Suprapubic skin (tissue), 4 donors: ENCODE results near the gene CHRNB2. TPM values are rescaled to one million over a fixed set of nuclear protein-coding genes. Genes with fewer than 3 reads are reported as not detected.

Source experiments
- DNase-seq, 2 donors: peaks; one replicate each; pipeline ENCODE4 v3.0.0-alpha.2; 2019; ENCODE audit warnings: low spot score in 2 of 2
- H3K27ac ChIP-seq: fragments of 200-600 bp; sonication (generic); one replicate; pipeline ENCODE4 v1.5.1; 2019
- H3K27me3 ChIP-seq: fragments of 200-600 bp; sonication (generic); one replicate; pipeline ENCODE4 v1.5.1; 2019
- H3K36me3 ChIP-seq: fragments of 200-600 bp; sonication (generic); one replicate; pipeline ENCODE4 v1.5.1; 2019
- H3K4me1 ChIP-seq: fragments of 200-600 bp; sonication (generic); one replicate; pipeline ENCODE4 v1.5.1; 2019
- H3K4me3 ChIP-seq: fragments of 200-600 bp; sonication (generic); one replicate; pipeline ENCODE4 v1.5.1; 2019; ENCODE audit warnings: mild to moderate bottlenecking
- H3K9me3 ChIP-seq: fragments of 200-600 bp; sonication (generic); one replicate; pipeline ENCODE4 v1.5.1; 2019
- CTCF ChIP-seq, 2 donors: fragments of 200-600 bp in 1 of 2; fragments of 450-650 bp in 1 of 2; sonication (generic) in 1 of 2; IDR thresholded peaks; one replicate each; pipeline ENCODE4 v1.5.1; 2016 to 2019; ENCODE audit warnings: antibody characterized with exemption in 2 of 2, mild to moderate bottlenecking in 1 of 2, moderate library complexity in 1 of 2
- EP300 ChIP-seq: sonication (generic); formaldehyde crosslinking; IDR thresholded peaks from one replicate; pipeline ENCODE4 v1.6.1; 2017; ENCODE audit warnings: antibody characterized with exemption
- POLR2A ChIP-seq, 2 donors: fragments of 450-650 bp; IDR thresholded peaks; one replicate each; pipeline ENCODE4 v1.6.1; 2017; ENCODE audit warnings: antibody characterized with exemption in 2 of 2, mild to moderate bottlenecking in 2 of 2, moderate library complexity in 2 of 2
- POLR2AphosphoS5 ChIP-seq, 3 donors: sonication (generic); formaldehyde crosslinking; IDR thresholded peaks; one replicate each; pipeline ENCODE4 v1.6.1; 2017; ENCODE audit warnings: antibody characterized with exemption in 3 of 3
- WGBS: methylation state at CpG from one replicate; pipeline ENCODE4 v1.1.5; 2018; 5-methylcytosine and 5-hydroxymethylcytosine counted together
- total RNA-seq, 4 donors: library from RNA; depleted of rRNA; stranded (reverse); fragments of >200 nt; gene quantifications; one replicate each; pipeline ENCODE4 v1.1.0, GENCODE V29; 2016

CHRNB2 gene
- total RNA-seq, 4 donors from 2014 or later = 0.26 to 0.83 (median 0.33) TPM

- H3K27ac ChIP-seq = peak overlapping the region; percentile 97
- H3K27me3 ChIP-seq = no peaks in the 10 kb centered on the region
- no peak overlapping the region for H3K4me3 ChIP-seq
- no peak for DNase-seq
- no peaks in the 10 kb centered on the region for H3K9me3 ChIP-seq
- 77% methylated on average over 12 of the region's 12 CpGs for WGBS
- H3K36me3 ChIP-seq = no peaks in the 10 kb centered on the region
- H3K4me1 ChIP-seq = peaks cover 39% of the 10 kb centered on the region
- TF ChIP-seq CTCF (IDR thresholded peaks at IDR 0.05) (no peak), POLR2A (IDR thresholded peaks at IDR 0.05) (no peak), POLR2AphosphoS5 (IDR thresholded peaks at IDR 0.05) (no peak), EP300 (no peak)
Measured at GRCh38 chr1:154609398-154610380, 42.1 kb downstream of the CHRNB2 start.

- H3K36me3 ChIP-seq = no peaks in the 10 kb centered on the region
- H3K27ac ChIP-seq = no peak overlapping the region
- 65% methylated on average over 10 of the region's 10 CpGs for WGBS
- H3K27me3 ChIP-seq = no peaks in the 10 kb centered on the region
- TF ChIP-seq POLR2A (IDR thresholded peaks at IDR 0.05) = no peak
- no peak for TF ChIP-seq CTCF (IDR thresholded peaks at IDR 0.05)
- H3K9me3 ChIP-seq = no peaks in the 10 kb centered on the region
- DNase-seq = no peak
- H3K4me3 ChIP-seq = no peak overlapping the region
- peaks cover 23% of the 10 kb centered on the region for H3K4me1 ChIP-seq
Measured at GRCh38 chr1:154611150-154611862, 43.7 kb downstream of the CHRNB2 start.

GRCh38 chr1:154614247-154614646, 46.7 kb downstream of the CHRNB2 start:
- TF ChIP-seq CTCF (IDR thresholded peaks at IDR 0.05) (no peak), EP300 (no peak), POLR2A (IDR thresholded peaks at IDR 0.05) (no peak), POLR2AphosphoS5 (IDR thresholded peaks at IDR 0.05) (no peak)
- no peaks in the 10 kb centered on the region for H3K9me3 ChIP-seq
- WGBS = 96% methylated on average over 4 of the region's 4 CpGs
- no peak overlapping the region for H3K4me3 ChIP-seq
- H3K27ac ChIP-seq = no peak overlapping the region
- no peak for DNase-seq
- no peaks in the 10 kb centered on the region for H3K27me3 ChIP-seq
- no peaks in the 10 kb centered on the region for H3K36me3 ChIP-seq
- H3K4me1 ChIP-seq = peaks cover 4% of the 10 kb centered on the region

GRCh38 chr1:154614901-154615300, 47.3 kb downstream of the CHRNB2 start:
- H3K36me3 ChIP-seq = no peaks in the 10 kb centered on the region
- no peak for DNase-seq
- 76% methylated on average over 6 of the region's 6 CpGs for WGBS
- H3K27me3 ChIP-seq = no peaks in the 10 kb centered on the region
- H3K27ac ChIP-seq = no peak overlapping the region
- H3K4me3 ChIP-seq = no peak overlapping the region
- no peak for TF ChIP-seq CTCF (IDR thresholded peaks at IDR 0.05)
- no peak for TF ChIP-seq POLR2AphosphoS5 (IDR thresholded peaks at IDR 0.05)
- no peak for TF ChIP-seq POLR2A (IDR thresholded peaks at IDR 0.05)
- no peak for TF ChIP-seq EP300
- H3K9me3 ChIP-seq = no peaks in the 10 kb centered on the region
- no peaks in the 10 kb centered on the region for H3K4me1 ChIP-seq

GRCh38 chr1:154615411-154615810, 47.8 kb downstream of the CHRNB2 start:
- Histone ChIP-seq H3K27ac (no peak overlapping the region), H3K4me1 (no peaks in the 10 kb centered on the region), H3K36me3 (no peaks in the 10 kb centered on the region), H3K27me3 (no peaks in the 10 kb centered on the region), H3K4me3 (no peak overlapping the region), H3K9me3 (no peaks in the 10 kb centered on the region)
- TF ChIP-seq CTCF (IDR thresholded peaks at IDR 0.05) (no peak), POLR2A (IDR thresholded peaks at IDR 0.05) (no peak), POLR2AphosphoS5 (IDR thresholded peaks at IDR 0.05) (no peak), EP300 (no peak)
- whole genome bisulfite sequencing = 91% methylated on average over 4 of the region's 4 CpGs
- DNase-seq = no peak
